HepG2 (cell line): ENCODE results near the gene SMOC1. TPM values are rescaled to one million over a fixed set of nuclear protein-coding genes. Genes with fewer than 3 reads are reported as not detected.

Experiments used
- DBP ChIP-seq: sonication (generic); formaldehyde crosslinking; IDR thresholded peaks from 2 replicates; pipeline ENCODE4 v1.4.0; 2020; ENCODE audit warnings: missing genetic modification reagents; ENCODE audit errors: not compliant biosample characterization
- ETS1 ChIP-seq: sonication (generic); formaldehyde crosslinking; IDR thresholded peaks from 2 replicates; pipeline ENCODE4 v1.4.0; 2020; ENCODE audit warnings: missing genetic modification reagents
- HOXD1 ChIP-seq: sonication (generic); formaldehyde crosslinking; IDR thresholded peaks from 2 replicates; pipeline ENCODE4 v1.5.0; 2020; ENCODE audit warnings: missing genetic modification reagents
- KMT2A ChIP-seq: sonication (generic); formaldehyde crosslinking; IDR thresholded peaks from 2 replicates; pipeline ENCODE4 v1.4.0; 2020; ENCODE audit warnings: missing genetic modification reagents
- MAFF ChIP-seq: IDR thresholded peaks from 2 replicates; pipeline ENCODE4 v1.6.1; 2011; ENCODE audit warnings: low read depth, low read length, improper control_type of control experiment
- NFYC ChIP-seq: IDR thresholded peaks from 2 replicates; pipeline ENCODE4 v1.6.1; 2016; ENCODE audit warnings: missing genetic modification reagents, missing compliant biosample characterization
- RORA ChIP-seq: sonication (generic); formaldehyde crosslinking; IDR thresholded peaks from 2 replicates; pipeline ENCODE4 v1.5.0; 2020; ENCODE audit warnings: mild to moderate bottlenecking, missing genetic modification reagents, moderate library complexity
- TBP ChIP-seq: sonication (generic); formaldehyde crosslinking; IDR thresholded peaks from 2 replicates; pipeline ENCODE4 v1.5.0; 2020; ENCODE audit warnings: missing genetic modification reagents
- YY1 ChIP-seq: IDR thresholded peaks from 2 replicates; pipeline ENCODE4 v1.6.1; 2011; ENCODE audit warnings: low read length, low read depth, moderate library complexity, mild to moderate bottlenecking; ENCODE audit not compliant: insufficient read depth, insufficient replicate concordance
- ZBED4 ChIP-seq: sonication (generic); formaldehyde crosslinking; IDR thresholded peaks from 2 replicates; pipeline ENCODE4 v1.4.0; 2020; ENCODE audit warnings: missing genetic modification reagents, borderline replicate concordance
- ZBTB37 ChIP-seq: sonication (generic); formaldehyde crosslinking; IDR thresholded peaks from 2 replicates; pipeline ENCODE4 v1.4.0; 2020; ENCODE audit warnings: mild to moderate bottlenecking, missing genetic modification reagents
- ZBTB38 ChIP-seq: sonication (generic); formaldehyde crosslinking; IDR thresholded peaks from 2 replicates; pipeline ENCODE4 v1.5.1; 2020; ENCODE audit warnings: mild to moderate bottlenecking, missing genetic modification reagents
- ZNF10 ChIP-seq: sonication (generic); formaldehyde crosslinking; IDR thresholded peaks from 2 replicates; pipeline ENCODE4 v1.4.0; 2020; ENCODE audit warnings: mild to moderate bottlenecking, low read depth, missing genetic modification reagents, borderline replicate concordance
- ZNF12 ChIP-seq: sonication (generic); formaldehyde crosslinking; IDR thresholded peaks from 2 replicates; pipeline ENCODE4 v1.5.0; 2020; ENCODE audit warnings: missing genetic modification reagents
- ZNF253 ChIP-seq: sonication (generic); formaldehyde crosslinking; IDR thresholded peaks from 2 replicates; pipeline ENCODE4 v1.8.0; 2022; ENCODE audit warnings: mild to moderate bottlenecking, missing genetic modification reagents, borderline replicate concordance
- ZNF276 ChIP-seq: sonication (generic); formaldehyde crosslinking; IDR thresholded peaks from 2 replicates; pipeline ENCODE4 v1.4.0; 2020; ENCODE audit warnings: mild to moderate bottlenecking, low read depth, missing genetic modification reagents
- ZNF501 ChIP-seq: sonication (generic); formaldehyde crosslinking; IDR thresholded peaks from 2 replicates; pipeline ENCODE4 v1.5.1; 2020; ENCODE audit warnings: mild to moderate bottlenecking, moderate library complexity, missing genetic modification reagents
- ZNF607 ChIP-seq: sonication (generic); formaldehyde crosslinking; IDR thresholded peaks from 2 replicates; pipeline ENCODE4 v1.5.1; 2020; ENCODE audit warnings: missing genetic modification reagents, mild to moderate bottlenecking, borderline replicate concordance
- ZNF83 ChIP-seq: sonication (generic); formaldehyde crosslinking; IDR thresholded peaks from 2 replicates; pipeline ENCODE4 v1.4.0; 2020; ENCODE audit warnings: missing genetic modification reagents, mild to moderate bottlenecking, borderline replicate concordance
- ZSCAN9 ChIP-seq: IDR thresholded peaks from 2 replicates; pipeline ENCODE4 v1.6.1; 2016; ENCODE audit warnings: borderline replicate concordance
- polyA plus RNA-seq, 8 experiments: library from polyadenylated mRNA; depleted of rRNA in 3 of 8; stranded (reverse) in 7 of 8; unstranded in 1 of 8; fragments of >200 nt; fragmentation: Illumina TruSeq in 4 of 8; extraction: Trizol in 4 of 8; gene quantifications; 2 replicates each; pipeline versions ENCODE4 v1.2.1 to v1.2.3, GENCODE V29; 2011 to 2016; ENCODE audit warnings: low read depth in 4 of 8, missing spikeins in 1 of 8, mixed read lengths in 1 of 8; ENCODE audit not compliant: insufficient read depth in 1 of 8
- total RNA-seq, 5 experiments: library from RNA; depleted of rRNA; stranded (reverse); fragments of >200 nt; fragmentation: Illumina TruSeq; extraction: Trizol; gene quantifications; 2 replicates each; pipeline ENCODE4 v1.2.3, GENCODE V29; 2016; ENCODE audit warnings: low read depth in 1 of 5

Gene SMOC1
- total and polyA plus RNA-seq, 2 of the 13 experiments (the other 11 are each of a cell fraction or from before 2014, with no cell fraction given) = 17.8 to 35.6 TPM

- peak; percentile 77; the same call in 1 of the 2 replicates for TF ChIP-seq KMT2A (CRISPR knock-in tag)
- TF ChIP-seq ETS1 = no peak
- TF ChIP-seq NFYC = no peak; the same call in 1 of the 2 replicates
- no peak for TF ChIP-seq MAFF
- TF ChIP-seq ZBTB38 = peak; percentile 77; the same call in 1 of the 2 replicates
- peak; percentile 50; the same call in 1 of the 2 replicates for TF ChIP-seq ZNF83 (CRISPR knock-in tag)
- TF ChIP-seq ZNF276 = no peak
- TF ChIP-seq ZNF607 (CRISPR knock-in tag) = no peak
- TF ChIP-seq ZNF253 (CRISPR knock-in tag) = no peak
- no peak for TF ChIP-seq TBP
- 0 out of 2 replicates have a peak, but pooled peaks have one; percentile 5 for TF ChIP-seq ZNF12
- no peak for TF ChIP-seq DBP (CRISPR knock-in tag)
- no peak; the same call in 1 of the 2 replicates for TF ChIP-seq ZBTB37 (CRISPR knock-in tag)
- peak; percentile 94 for TF ChIP-seq YY1
- TF ChIP-seq ZNF10 = no peak
- TF ChIP-seq ZBED4 (CRISPR knock-in tag) = peak; percentile 73
- TF ChIP-seq ZSCAN9 (CRISPR knock-in tag) = peak; percentile 61; the same call in 1 of the 2 replicates
- peak; percentile 67; the same call in 1 of the 2 replicates for TF ChIP-seq HOXD1 (CRISPR knock-in tag)
- TF ChIP-seq ZNF501 (CRISPR knock-in tag) = no peak
- TF ChIP-seq RORA (CRISPR knock-in tag) = no peak; the same call in 1 of the 2 replicates
Observed at GRCh38 chr14:69850086-69850735, 29.0 kb upstream of the SMOC1 start (continued).
